Measurements from ENCODE around the gene EIF4G2. TPM values are rescaled to one million over a fixed set of nuclear protein-coding genes. Genes with fewer than 3 reads are reported as not detected.

The EIF4G2 gene
- total and polyA plus RNA-seq, 8 donors: 182 to 576 (median 357) TPM

GRCh38 chr11:10856689-10857458 lies 48.1 kb upstream of the EIF4G2 start:
- intact Hi-C loops (cut with DNase I; ENCODE audit: low total_unique reads): loop anchor here (10.0 kb wide), 1 partner anchor 52 kb away; the partner anchor contains the start of gene EIF4G2
- H3K9me3 ChIP-seq: no peaks in the 10 kb centered on the region
- H3K4me3 ChIP-seq: peak overlapping the region; percentile 81 to 90 (median 84)
- 2 to 4% (median 2%) methylated on average over 17 of the region's 17 CpGs for WGBS, 5 donors
- no peaks in the 10 kb centered on the region for H3K27me3 ChIP-seq
- peaks cover 16 to 41% (median 35%) of the 10 kb centered on the region in 4 donors for H3K36me3 ChIP-seq
- TF ChIP-seq EP300 (IDR thresholded peaks at IDR 0.05) (no peak), POLR2AphosphoS5 (IDR thresholded peaks at IDR 0.05) (peak in 2 of 3 donors; percentile 13 to 57)
- peak overlapping the region; percentile 98 to 99 (median 99) for H3K27ac ChIP-seq
- DNase-seq: peak in 1 of 2 donors; percentile 74
- H3K4me1 ChIP-seq: peaks cover 14 to 41% (median 30%) of the 10 kb centered on the region in 4 donors

GRCh38 chr11:10855295-10855694 lies 46.6 kb upstream of the EIF4G2 start:
- Histone ChIP-seq H3K4me3 (no peak overlapping the region), H3K9me3 (no peaks in the 10 kb centered on the region), H3K36me3 (peaks cover 17 to 48% (median 40%) of the 10 kb centered on the region in 4 donors), H3K27ac (no peak overlapping the region), H3K4me1 (peaks cover 14 to 41% (median 28%) of the 10 kb centered on the region in 4 donors), H3K27me3 (no peaks in the 10 kb centered on the region)
- DNase-seq: no peak
- TF ChIP-seq POLR2A (IDR thresholded peaks at IDR 0.05) (no peak), CTCF (IDR thresholded peaks at IDR 0.05) (no peak), POLR2AphosphoS5 (IDR thresholded peaks at IDR 0.05) (no peak), EP300 (IDR thresholded peaks at IDR 0.05) (no peak)
- 94 to 100% (median 99%) methylated on average over 2 of the region's 2 CpGs for WGBS, 5 donors
- intact Hi-C loops (cut with DNase I; ENCODE audit: low total_unique reads): loop anchor here (10.0 kb wide), 1 partner anchor 50 kb away; the partner anchor contains the start of gene EIF4G2

- Histone ChIP-seq H3K27ac (no peak overlapping the region), H3K27me3 (no peaks in the 10 kb centered on the region), H3K4me3 (no peak overlapping the region), H3K4me1 (peaks cover 0 to 8% (median 2%) of the 10 kb centered on the region in 4 donors), H3K9me3 (no peaks in the 10 kb centered on the region), H3K36me3 (peaks cover 10 to 24% (median 15%) of the 10 kb centered on the region in 4 donors)
- DNase-seq: no peak
- TF ChIP-seq POLR2A (IDR thresholded peaks at IDR 0.05): no peak
- TF ChIP-seq CTCF (IDR thresholded peaks at IDR 0.05): no peak
- TF ChIP-seq POLR2AphosphoS5 (IDR thresholded peaks at IDR 0.05): no peak
- no peak for TF ChIP-seq EP300 (IDR thresholded peaks at IDR 0.05)
- intact Hi-C loops (cut with DNase I; ENCODE audit: low total_unique reads): no loop called here
- WGBS, 5 donors: 75 to 82% (median 80%) methylated on average over 3 of the region's 3 CpGs
These were observed 39.5 kb upstream of the EIF4G2 start for GRCh38 chr11:10847960-10848860.

- H3K36me3 ChIP-seq: peaks cover 0 to 9% (median 2%) of the 10 kb centered on the region in 4 donors
- no peaks in the 10 kb centered on the region for H3K27me3 ChIP-seq
- no peak overlapping the region for H3K4me3 ChIP-seq
- H3K9me3 ChIP-seq: no peaks in the 10 kb centered on the region
- no peak for TF ChIP-seq POLR2A (IDR thresholded peaks at IDR 0.05)
- TF ChIP-seq POLR2AphosphoS5 (IDR thresholded peaks at IDR 0.05): no peak
- no peak for TF ChIP-seq CTCF (IDR thresholded peaks at IDR 0.05)
- no peak for TF ChIP-seq EP300 (IDR thresholded peaks at IDR 0.05)
- no peak for DNase-seq
- H3K27ac ChIP-seq: no peak overlapping the region
- intact Hi-C loops (cut with DNase I; ENCODE audit: low total_unique reads): no loop called here
- H3K4me1 ChIP-seq: peaks cover 0 to 14% (median 9%) of the 10 kb centered on the region in 4 donors
These were observed 37.9 kb upstream of the EIF4G2 start for GRCh38 chr11:10846660-10847059.

Measured in stomach (tissue), 9 donors.